Tibial nerve (tissue), 4 donors: ENCODE data around the gene OR52E6.

Experiments
- CTCF ChIP-seq, 5 experiments: fragments of 200-600 bp in 3 of 5; fragments of 450-650 bp in 2 of 5; sonication (generic) in 3 of 5; IDR thresholded peaks; one replicate each; pipeline ENCODE4 v1.5.1; 2016 to 2019; ENCODE audit warnings: antibody characterized with exemption in 5 of 5, mild to moderate bottlenecking in 3 of 5, moderate library complexity in 2 of 5
- EP300 ChIP-seq, 2 donors: sonication (generic); formaldehyde crosslinking; IDR thresholded peaks; one replicate each; pipeline ENCODE4 v1.6.1; 2017; ENCODE audit warnings: antibody characterized with exemption in 2 of 2, mild to moderate bottlenecking in 1 of 2
- POLR2A ChIP-seq, 2 donors: fragments of 450-650 bp; IDR thresholded peaks; one replicate each; pipeline ENCODE4 v1.6.1; 2017; ENCODE audit warnings: antibody characterized with exemption in 2 of 2, mild to moderate bottlenecking in 2 of 2, moderate library complexity in 2 of 2

DNA sequence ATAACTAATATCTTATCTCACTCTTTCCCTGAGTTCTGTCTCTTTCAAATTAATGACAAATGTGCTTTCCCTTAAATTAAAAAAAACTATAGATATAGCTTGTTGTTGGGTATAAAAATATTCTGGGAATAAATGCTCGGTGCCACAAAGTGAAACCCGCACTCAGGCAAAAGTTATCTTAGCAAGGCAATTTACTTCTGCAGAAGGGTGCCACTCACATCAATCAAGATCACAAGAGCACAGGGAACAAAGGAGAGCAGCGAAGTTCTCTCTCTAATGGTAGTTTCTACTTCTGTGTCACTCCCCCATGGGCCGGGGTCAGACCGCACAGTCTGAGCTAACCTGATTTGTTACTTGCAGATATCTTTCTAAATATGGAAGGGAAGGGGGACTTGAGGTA, 37.7 kb downstream of the OR52E6 start:
- TF ChIP-seq CTCF (IDR thresholded peaks at IDR 0.05) (no peak), POLR2A (IDR thresholded peaks at IDR 0.05) (no peak), EP300 (IDR thresholded peaks at IDR 0.05) (no peak)
